Hypothalamus (tissue), 51 donors: ENCODE results near the gene SMC1B.
"Not testable (repeated sequence)": the region's sequence is repeated elsewhere in the genome, so short reads cannot be mapped to it uniquely, and the experiment has no call there.

ENCODE experiments used
- DNase-seq, 51 donors: peaks; one replicate each; lab custom pipeline; 2025; lab: John Stamatoyannopoulos, UW

Gene SMC1B

GRCh38 chr22:45447596-45447995, 34.2 kb upstream of the SMC1B start:
- DNase-seq = not testable (repeated sequence)

DNA sequence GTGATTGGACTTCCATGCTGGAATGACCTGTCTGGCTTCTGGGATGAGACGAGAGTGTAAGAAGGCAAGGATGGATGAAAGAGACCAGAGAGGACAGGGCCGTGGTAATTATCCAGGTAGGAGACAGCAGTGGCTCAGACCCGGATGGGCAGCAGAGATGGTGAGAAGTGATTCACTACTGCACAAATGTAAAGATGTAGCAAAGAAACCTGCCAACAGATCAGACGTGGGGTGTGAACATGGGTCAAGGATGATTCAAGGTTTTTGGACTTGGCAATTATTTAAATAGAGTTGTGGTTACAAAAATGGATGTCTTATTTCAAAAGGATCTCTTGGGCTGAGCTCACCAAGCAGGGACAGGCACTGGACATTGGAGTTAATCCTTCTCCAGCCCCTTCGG, 32.8 kb upstream of the SMC1B start:
- no peak for DNase-seq

DNA sequence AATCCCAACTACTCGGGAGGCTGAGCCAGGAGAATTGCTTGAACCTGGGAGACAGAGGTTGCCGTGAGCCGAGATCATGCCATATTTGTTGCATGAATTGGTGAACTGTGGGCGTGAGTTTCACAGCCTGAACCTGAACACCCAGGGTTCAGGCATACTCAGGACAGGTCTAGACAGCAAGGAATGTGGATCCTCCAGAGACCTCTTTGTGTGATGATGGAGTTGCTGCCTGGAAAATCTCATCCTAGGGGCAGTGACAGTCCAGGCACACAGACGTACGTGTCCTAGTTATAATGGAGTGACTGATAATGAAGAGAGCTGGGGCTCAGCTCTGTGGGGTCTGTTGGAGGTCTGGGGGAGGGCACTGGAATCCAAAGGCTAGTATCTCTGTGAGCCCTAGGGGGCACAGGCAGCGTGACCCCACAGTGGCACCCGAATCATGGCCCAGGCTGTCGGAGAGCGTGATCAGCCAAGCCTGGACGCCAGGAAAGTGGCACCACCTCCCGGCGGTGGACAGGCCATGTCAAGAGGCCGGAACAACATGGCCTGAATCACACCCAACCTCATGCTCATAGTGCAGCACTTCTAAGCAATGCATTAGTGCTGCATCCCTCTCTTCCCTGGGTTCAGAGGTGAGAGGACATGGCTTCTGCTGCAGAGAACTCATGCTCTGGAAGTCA, 31.8 kb upstream of the SMC1B start:
- no peak for DNase-seq

- no peak for DNase-seq
Observed at GRCh38 chr22:45444168-45444567, 30.8 kb upstream of the SMC1B start.

DNA sequence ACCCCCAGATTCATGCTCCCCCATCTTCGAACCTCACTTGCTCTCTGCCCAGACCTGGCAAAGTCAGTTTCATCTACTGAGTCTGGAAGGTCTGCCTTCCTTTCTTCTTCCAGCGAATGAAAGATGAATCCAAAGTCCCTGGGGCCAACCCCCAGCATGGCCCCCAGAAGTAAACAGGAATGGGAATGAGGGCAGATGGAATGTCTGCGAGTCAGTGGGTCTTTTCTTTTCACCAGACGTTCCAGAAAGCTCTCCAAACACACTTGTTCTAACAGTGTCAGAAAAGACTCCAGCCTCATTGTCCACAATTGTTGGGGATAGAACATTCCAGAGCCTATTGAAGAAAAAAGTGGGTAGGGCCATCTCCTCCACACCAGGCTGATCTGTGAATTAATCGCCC, 28.7 kb upstream of the SMC1B start:
- no peak for DNase-seq

GRCh38 chr22:45441138-45441537, 27.7 kb upstream of the SMC1B start:
- DNase-seq = peak in 21 of 51 donors; percentile 1 to 38 (median 18)

DNA sequence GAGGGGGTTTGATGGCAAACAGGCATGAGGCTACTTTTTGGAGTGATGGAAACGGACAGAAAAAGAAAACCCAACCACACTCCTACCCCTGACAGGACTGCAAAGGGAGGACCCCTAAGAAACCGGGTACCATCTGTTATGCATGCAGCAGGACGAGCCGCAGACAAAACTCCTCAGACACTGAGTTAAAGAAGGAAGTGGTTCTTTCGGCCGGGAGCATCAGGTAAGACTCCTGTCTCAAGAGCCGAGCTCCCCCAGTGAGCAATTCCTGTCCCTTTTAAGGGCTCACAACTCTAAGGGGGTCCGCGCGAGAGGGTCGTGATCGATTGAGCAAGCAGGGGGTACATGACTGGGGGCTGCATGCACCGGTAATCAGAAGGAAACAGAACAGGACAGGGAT, 27.3 kb upstream of the SMC1B start:
- not testable (repeated sequence) for DNase-seq

- no peak for DNase-seq
Observed at GRCh38 chr22:45438336-45438735, 24.9 kb upstream of the SMC1B start.

DNA sequence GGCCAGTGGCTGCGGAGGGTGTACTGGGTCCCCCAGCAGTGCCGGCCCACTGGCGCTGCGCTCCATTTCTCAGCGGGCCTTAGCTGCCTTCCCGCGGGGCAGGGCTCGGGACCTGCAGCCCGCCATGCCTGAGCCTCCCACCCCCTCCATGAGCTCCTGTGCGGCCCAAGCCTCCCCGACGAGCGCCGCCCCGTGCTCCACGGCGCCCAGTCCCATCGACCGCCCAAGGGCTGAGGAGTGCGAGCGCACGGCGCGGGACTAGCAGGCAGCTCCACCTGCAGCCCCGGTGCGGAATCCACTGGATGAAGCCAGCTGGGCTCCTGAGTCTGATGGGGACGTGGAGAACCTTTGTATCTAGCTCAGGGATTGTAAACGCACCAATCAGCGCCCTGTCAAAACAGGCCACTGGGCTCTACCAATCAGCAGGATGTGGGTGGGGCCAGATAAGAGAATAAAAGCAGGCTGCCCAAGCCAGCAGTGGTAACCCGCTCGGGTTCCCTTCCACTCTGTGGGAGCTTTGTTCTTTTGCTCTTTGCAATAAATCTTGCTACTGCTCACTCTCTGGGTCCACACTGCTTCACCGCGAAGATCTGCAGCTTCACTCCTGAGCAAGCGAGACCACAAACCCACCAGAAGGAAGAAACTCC, 23.6 kb upstream of the SMC1B start:
- not testable (repeated sequence) for DNase-seq

DNA sequence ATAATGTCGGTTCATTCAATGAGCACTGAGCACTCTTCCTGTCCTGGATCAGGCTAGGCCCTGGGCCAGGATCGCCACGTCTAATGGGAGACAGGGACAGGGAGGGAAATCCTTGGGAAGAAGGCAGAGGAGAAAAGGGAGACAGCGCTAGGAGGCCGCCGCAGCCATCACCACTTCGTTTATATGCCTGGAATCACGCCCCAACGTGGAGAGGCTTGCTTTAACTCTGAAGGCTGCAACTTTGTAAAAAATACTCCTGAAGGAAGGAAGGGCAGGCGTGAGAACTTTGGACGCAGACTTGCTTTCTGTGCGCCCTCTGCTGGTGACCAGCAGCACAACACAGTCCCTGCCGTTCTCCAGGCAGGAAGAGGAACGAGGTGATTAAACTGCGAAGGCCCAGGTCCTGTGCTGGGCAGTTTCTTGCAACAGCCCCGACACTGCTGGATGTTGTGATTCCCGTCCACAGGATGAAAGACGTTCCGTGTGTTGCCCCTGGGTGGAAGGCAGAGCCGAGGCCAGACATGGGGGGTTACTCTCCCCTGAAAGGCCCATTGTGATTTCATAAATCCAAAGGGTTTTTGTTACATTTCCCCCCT, 22.2 kb upstream of the SMC1B start:
- peak in 49 of 51 donors; percentile 11 to 87 (median 61) for DNase-seq

DNA sequence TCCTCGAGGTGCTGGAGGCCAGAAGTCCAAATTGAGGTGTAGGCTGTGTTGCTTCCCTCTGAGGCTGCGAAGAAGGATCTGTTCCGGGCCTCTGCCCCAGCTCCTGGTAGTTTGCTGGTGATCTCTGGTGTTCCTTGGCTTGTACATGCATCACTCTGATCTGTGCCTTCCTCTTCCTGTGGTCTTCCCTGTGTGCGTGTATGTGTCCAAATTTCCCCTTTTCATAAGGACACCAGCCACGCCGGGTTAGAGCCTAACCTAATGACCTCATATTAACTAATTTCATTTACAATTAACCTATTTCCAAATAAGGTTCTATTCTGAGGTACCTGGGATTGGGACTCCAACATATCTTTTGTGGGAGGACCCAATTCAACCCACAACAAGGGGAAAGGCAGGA, 21.6 kb upstream of the SMC1B start:
- DNase-seq = no peak

- DNase-seq = no peak
Observed at GRCh38 chr22:45430871-45431270, 17.5 kb upstream of the SMC1B start.

DNA sequence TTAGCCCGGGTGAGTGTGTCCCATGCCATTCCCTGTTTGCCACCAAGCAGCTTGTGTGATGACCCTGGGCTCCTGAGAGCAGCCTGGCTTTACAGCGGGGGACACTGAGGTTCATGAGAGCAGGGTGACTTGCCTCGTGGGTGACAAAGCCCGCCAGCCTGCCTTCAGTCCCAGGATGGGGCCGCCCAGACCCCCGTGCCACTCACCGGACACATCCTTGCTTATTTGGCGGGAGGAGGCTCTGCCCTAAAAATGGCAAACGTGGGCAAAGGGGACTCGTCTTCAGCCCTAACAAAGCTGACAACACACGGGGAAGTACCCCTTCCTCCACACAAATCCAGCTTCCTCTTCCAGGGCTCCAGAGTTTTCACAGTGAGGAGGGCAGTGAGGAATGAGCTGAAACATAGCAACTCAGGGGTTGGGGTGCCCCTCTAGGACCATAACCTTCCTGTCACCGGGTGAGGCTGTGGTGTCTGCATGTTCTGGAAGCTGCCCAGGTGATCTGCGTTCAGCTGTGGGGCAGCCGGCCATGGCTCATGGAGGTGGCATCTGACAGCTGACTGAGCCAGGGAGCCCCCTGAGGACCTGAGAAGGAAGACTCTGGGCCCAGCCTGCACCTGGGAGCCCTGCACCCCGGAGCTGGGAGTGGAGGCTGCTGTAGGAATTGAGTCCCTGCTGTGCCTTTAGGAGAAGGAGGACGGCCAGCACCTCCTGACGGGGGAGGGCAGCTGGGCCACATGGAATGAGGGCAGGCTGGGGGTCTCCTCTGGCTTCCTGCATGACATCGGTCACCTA, 16.8 kb upstream of the SMC1B start:
- no peak for DNase-seq

GRCh38 chr22:45429424-45429823, 16.0 kb upstream of the SMC1B start:
- no peak for DNase-seq

DNA sequence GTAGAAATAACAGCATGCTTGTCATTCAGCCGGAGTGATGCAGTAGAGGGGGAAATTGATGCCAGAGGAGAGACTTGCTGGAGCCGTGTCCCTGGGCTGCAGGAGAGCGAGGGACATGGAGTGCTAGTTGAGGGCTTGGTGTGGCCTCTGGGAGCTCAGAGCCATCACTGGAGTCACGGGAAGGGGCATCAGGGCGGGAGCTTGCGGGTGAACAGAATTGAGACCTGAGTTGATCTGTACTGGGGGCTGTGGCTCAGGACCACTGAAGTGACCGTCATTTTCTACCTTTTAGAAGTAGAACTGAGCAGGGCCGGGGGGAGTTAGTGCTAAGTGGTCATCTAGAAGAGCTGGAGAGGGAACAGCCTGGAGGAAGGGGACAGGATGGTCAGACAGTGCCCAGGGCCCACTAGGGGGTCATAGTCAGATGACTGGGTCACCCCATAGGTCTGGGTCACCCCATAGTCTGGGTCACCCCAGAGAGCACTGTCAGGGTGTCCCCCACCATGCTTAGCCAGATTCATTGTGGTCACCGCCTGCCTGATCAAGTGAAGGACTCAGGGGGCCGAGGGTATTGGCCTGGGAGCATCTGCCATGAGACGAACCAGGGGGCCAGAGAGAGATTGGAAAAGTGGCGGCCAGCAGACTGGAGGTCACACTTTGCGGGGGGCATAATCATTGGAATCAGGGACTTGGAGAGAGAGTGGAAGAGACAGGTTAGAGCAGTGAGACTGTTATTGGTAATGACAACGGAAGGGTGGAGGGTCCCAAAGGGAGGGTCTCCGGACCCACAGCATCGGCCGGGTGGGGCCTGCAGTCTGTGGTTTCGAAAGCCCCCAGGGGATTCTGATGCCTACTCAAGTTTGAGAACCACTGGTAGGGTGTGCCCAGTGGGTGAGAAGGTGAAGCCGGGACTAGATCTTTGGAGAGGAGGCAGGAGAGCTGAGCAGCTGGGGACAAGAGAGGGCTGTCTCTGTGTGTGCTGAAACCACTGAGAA, 15.3 kb upstream of the SMC1B start:
- DNase-seq = no peak

DNA sequence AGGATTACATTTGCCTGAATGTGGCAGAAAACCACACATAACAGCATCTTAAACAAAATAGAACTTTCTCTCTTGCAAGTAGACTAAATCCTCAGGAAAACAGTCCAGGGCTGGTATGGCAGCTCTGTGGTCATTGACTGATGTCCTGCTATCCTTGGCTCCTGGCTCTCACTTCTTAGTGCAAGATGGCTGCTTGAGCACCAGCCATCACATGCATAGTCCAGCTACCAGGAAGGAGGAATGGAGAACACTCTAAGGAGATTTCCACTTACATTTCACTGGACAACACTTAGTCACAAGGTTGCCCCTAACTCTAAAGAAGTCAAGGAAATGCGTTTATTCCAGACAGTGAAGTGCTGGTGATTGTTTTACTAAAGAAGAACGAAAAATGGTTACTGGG, 13.7 kb upstream of the SMC1B start:
- no peak for DNase-seq

DNA sequence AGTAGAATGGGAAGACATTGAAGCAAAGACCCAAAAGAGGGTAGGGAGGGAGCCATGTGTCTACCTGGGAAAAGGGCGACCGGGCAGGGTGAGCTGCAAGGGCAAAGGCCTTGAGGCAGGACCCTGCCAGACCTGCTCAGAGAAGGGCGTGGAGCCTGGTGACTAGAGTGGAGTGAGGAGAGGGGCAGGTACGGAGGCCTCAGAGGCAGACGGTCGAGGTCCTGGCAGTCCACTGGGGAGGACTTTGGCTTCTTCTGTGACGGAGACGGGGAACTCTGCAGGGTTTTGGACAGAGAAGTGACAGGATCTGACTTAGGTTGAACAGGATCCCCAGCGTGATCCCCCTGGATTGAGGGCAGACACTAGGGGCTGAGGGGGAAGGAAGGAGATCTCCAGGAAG, 13.0 kb upstream of the SMC1B start:
- no peak for DNase-seq

DNA sequence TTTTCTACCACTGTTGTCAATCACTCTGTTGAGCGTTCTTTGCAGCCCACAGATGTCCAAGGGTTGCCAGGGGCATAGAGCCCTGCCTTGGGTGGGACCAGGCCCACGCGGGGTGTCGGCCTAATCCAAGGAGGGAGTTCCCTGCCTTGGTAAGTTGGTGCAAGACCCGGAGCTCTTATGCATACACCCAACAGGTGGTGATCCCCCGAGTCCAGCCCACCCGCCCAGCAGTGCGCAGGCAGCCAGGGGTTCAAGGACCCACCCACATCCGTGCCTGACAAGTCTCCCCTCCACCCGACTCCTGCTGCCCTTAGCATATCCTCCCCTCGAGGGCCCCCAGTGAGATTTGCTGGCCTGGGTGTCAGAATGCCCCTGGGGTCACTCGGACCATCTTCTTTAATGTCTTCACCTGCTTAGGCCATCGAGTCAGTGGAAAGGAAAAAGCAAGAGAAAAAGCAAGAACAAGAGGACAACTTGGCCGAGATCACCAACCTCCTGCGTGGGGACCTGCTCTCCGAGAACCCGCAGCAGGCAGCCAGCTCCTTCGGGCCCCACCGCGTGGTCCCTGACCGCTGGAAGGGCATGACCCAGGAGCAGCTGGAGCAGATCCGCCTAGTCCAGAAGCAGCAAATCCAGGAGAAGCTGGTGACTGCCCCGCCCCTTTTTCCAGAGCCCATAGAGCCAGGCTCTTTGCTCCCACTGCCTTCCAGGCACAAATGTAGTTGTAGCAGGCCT, 12.3 kb upstream of the SMC1B start:
- no peak for DNase-seq

GRCh38 chr22:45425101-45425500, 11.7 kb upstream of the SMC1B start:
- no peak for DNase-seq
